ENCODE results near the gene MDH2.
A peak's percentile ranks its signal among the peaks of the same experiment; 100 is the strongest.

Gene MDH2

GRCh38 chr7:76066716-76067503, 19.0 kb downstream of the MDH2 start:
- no peak for DNase-seq (ENCODE audit: extremely low read depth, low read depth)
- TF ChIP-seq CTCF (IDR thresholded peaks at IDR 0.05; ENCODE audit: low read depth, low read length), result no peak

- peak; percentile 85 for DNase-seq (ENCODE audit: extremely low read depth, low read depth)
- TF ChIP-seq CTCF (IDR thresholded peaks at IDR 0.05; ENCODE audit: low read depth, low read length), result peak; percentile 42
Observed at GRCh38 chr7:76069238-76069638, 21.3 kb downstream of the MDH2 start.

GRCh38 chr7:76071316-76072242, 23.7 kb downstream of the MDH2 start:
- no peak for DNase-seq (ENCODE audit: extremely low read depth, low read depth)
- TF ChIP-seq CTCF (IDR thresholded peaks at IDR 0.05; ENCODE audit: low read depth, low read length), result no peak

GRCh38 chr7:76072243-76073148, 24.6 kb downstream of the MDH2 start:
- no peak for TF ChIP-seq CTCF (IDR thresholded peaks at IDR 0.05; ENCODE audit: low read depth, low read length)
- DNase-seq (ENCODE audit: extremely low read depth, low read depth), result no peak

GRCh38 chr7:76073335-76073990, 25.6 kb downstream of the MDH2 start:
- DNase-seq (ENCODE audit: extremely low read depth, low read depth), result no peak
- TF ChIP-seq CTCF (IDR thresholded peaks at IDR 0.05; ENCODE audit: low read depth, low read length), result no peak

- TF ChIP-seq CTCF (IDR thresholded peaks at IDR 0.05; ENCODE audit: low read depth, low read length), result no peak
- no peak for DNase-seq (ENCODE audit: extremely low read depth, low read depth)
Observed at GRCh38 chr7:76074306-76074971, 26.5 kb downstream of the MDH2 start.

Measured in AG09319 (cell line).